SK-N-SH (cell line): ENCODE results near the gene SMCO4. TPM values are rescaled to one million over a fixed set of nuclear protein-coding genes. Genes with fewer than 3 reads are reported as not detected.

Experiments
- CTCF ChIA-PET: fragments of 300-600, 350-600 bp; formaldehyde crosslinking; extraction: SDS; loops from one replicate; lab custom pipeline; 2021; lab: Yijun Ruan, JAX
- POLR2A ChIA-PET: fragments of 350-600 bp; sonication (Branson Sonifier 250); formaldehyde crosslinking; extraction: SDS; loops from one replicate; lab custom pipeline; 2020; ENCODE audit warnings: antibody characterized with exemption, inconsistent platforms; lab: Yijun Ruan, JAX
- DNase-seq: peaks from one replicate; pipeline ENCODE4 v3.0.0; 2012
- H2AFZ ChIP-seq: fragments of 200-600 bp; sonication (generic); 2 replicates; pipeline ENCODE4 v1.8.1; 2016; ENCODE audit warnings: antibody characterized with exemption, mild to moderate bottlenecking, low read depth
- H3F3A ChIP-seq: fragments of 200-600 bp; sonication (generic); replicated peaks from 2 replicates; pipeline ENCODE3; 2016; ENCODE audit warnings: antibody characterized with exemption, mild to moderate bottlenecking; ENCODE audit not compliant: insufficient read depth
- H3K27ac ChIP-seq, 2 experiments: fragments of 200-500 bp in 1 of 2; fragments of 200-600 bp in 1 of 2; sonication (Bioruptor generic) in 1 of 2; sonication (generic), shearing (Covaris generic) in 1 of 2; 2 replicates each; pipeline versions ENCODE4 v1.5.1 to v1.6.1; 2014 to 2016; ENCODE audit warnings: low read depth in 2 of 2, inconsistent platforms in 1 of 2, low read length in 1 of 2, mild to moderate bottlenecking in 1 of 2, mixed read lengths in 1 of 2
- H3K27me3 ChIP-seq: fragments of 200-600 bp; sonication (generic), shearing (Covaris generic); 2 replicates; pipeline ENCODE4 v1.6.1; 2016; ENCODE audit warnings: mixed run types; ENCODE audit not compliant: insufficient read depth
- H3K36me3 ChIP-seq, 2 experiments: fragments of 200-500 bp in 1 of 2; fragments of 200-600 bp in 1 of 2; sonication (Bioruptor generic) in 1 of 2; sonication (generic) in 1 of 2; replicated peaks in 1 of 2; 2 replicates each; pipeline versions ENCODE3 to v1.5.1; 2014 to 2016; ENCODE audit warnings: low read length in 1 of 2, mild to moderate bottlenecking in 1 of 2; ENCODE audit not compliant: insufficient read depth in 2 of 2, control insufficient read depth in 1 of 2
- H3K4me1 ChIP-seq, 2 experiments: fragments of 200-500 bp in 1 of 2; fragments of 200-600 bp in 1 of 2; sonication (Bioruptor generic) in 1 of 2; sonication (generic), shearing (Covaris generic) in 1 of 2; 2 replicates each; pipeline versions ENCODE4 v1.5.1 to v1.6.1; 2014 to 2016; ENCODE audit warnings: low read depth in 1 of 2, low read length in 1 of 2, mixed run types in 1 of 2; ENCODE audit not compliant: insufficient read depth in 2 of 2, control insufficient read depth in 1 of 2
- H3K4me2 ChIP-seq: fragments of 200-600 bp; sonication (generic), shearing (Covaris generic); 2 replicates; pipeline ENCODE4 v1.6.1; 2017; ENCODE audit warnings: mixed run types
- H3K4me3 ChIP-seq, 2 experiments: fragments of 200-500 bp in 1 of 2; fragments of 200-600 bp in 1 of 2; sonication (Bioruptor generic) in 1 of 2; sonication (generic), shearing (Covaris generic) in 1 of 2; 2 replicates each; pipeline versions ENCODE4 v1.5.1 to v1.8.1; 2014 to 2016; ENCODE audit warnings: low read depth in 2 of 2, inconsistent platforms in 1 of 2, low read length in 1 of 2, mild to moderate bottlenecking in 1 of 2, mixed read lengths in 1 of 2, moderate library complexity in 1 of 2
- H3K79me2 ChIP-seq: fragments of 200-600 bp; sonication (generic); 2 replicates; pipeline ENCODE4 v1.8.1; 2017; ENCODE audit warnings: mild to moderate bottlenecking; ENCODE audit not compliant: insufficient read depth
- H3K9ac ChIP-seq: fragments of 200-600 bp; sonication (generic); 2 replicates; pipeline ENCODE4 v1.6.1; 2017; ENCODE audit warnings: mixed run types
- H3K9me2 ChIP-seq: fragments of 200-600 bp; sonication (generic); 2 replicates; pipeline ENCODE4 v1.6.1; 2017; ENCODE audit warnings: mixed run types
- H3K9me3 ChIP-seq: fragments of 200-600 bp; sonication (generic); 2 replicates; pipeline ENCODE4 v1.6.1; 2017; ENCODE audit warnings: mixed run types, mild to moderate bottlenecking, moderate library complexity
- H4K20me1 ChIP-seq: fragments of 200-600 bp; sonication (generic); 2 replicates; pipeline ENCODE4 v1.6.1; 2017; ENCODE audit warnings: mild to moderate bottlenecking, mixed run types; ENCODE audit not compliant: insufficient read depth
- ELF1 ChIP-seq: IDR thresholded peaks from 2 replicates; pipeline ENCODE4 v1.4.0; 2012
- EZH2phosphoT487 ChIP-seq: fragments of 200-600 bp; sonication (generic); IDR thresholded peaks from 2 replicates; pipeline ENCODE4 v1.6.1; 2017; ENCODE audit warnings: low read depth, mixed run types, mild to moderate bottlenecking, antibody characterized with exemption, moderate library complexity, borderline replicate concordance
- FOSL2 ChIP-seq: IDR thresholded peaks from 2 replicates; pipeline ENCODE4 v1.4.0; 2012; ENCODE audit warnings: low read depth, mild to moderate bottlenecking, moderate library complexity, borderline replicate concordance
- FOXJ3 ChIP-seq: sonication (generic); formaldehyde crosslinking; IDR thresholded peaks from 2 replicates; pipeline ENCODE4 v1.5.1; 2020; ENCODE audit warnings: mild to moderate bottlenecking, missing genetic modification reagents
- FOXM1 ChIP-seq: IDR thresholded peaks from 2 replicates; pipeline ENCODE4 v1.4.0; 2012; ENCODE audit warnings: low read depth, mild to moderate bottlenecking
- NFIC ChIP-seq: IDR thresholded peaks from 2 replicates; pipeline ENCODE4 v1.4.0; 2012; ENCODE audit warnings: borderline replicate concordance
- NRF1 ChIP-seq: IDR thresholded peaks from 2 replicates; pipeline ENCODE4 v1.6.1; 2012; ENCODE audit warnings: low read depth, mild to moderate bottlenecking, low read length
- RFX5 ChIP-seq: IDR thresholded peaks from 2 replicates; pipeline ENCODE4 v1.6.1; 2012; ENCODE audit warnings: mild to moderate bottlenecking, improper control_type of control experiment, low read length
- RXRA ChIP-seq: IDR thresholded peaks from 2 replicates; pipeline ENCODE4 v1.4.0; 2012; ENCODE audit warnings: low read depth, mild to moderate bottlenecking, borderline replicate concordance
- TCF12 ChIP-seq: IDR thresholded peaks from 2 replicates; pipeline ENCODE4 v1.4.0; 2012
- TEAD4 ChIP-seq: IDR thresholded peaks from 2 replicates; pipeline ENCODE4 v1.4.0; 2012; ENCODE audit warnings: mild to moderate bottlenecking, borderline replicate concordance; ENCODE audit not compliant: insufficient read depth
- WGBS: methylation state at CpG from one replicate; pipeline ENCODE4 v1.1.6; 2017; ENCODE audit warnings: low lambda C conversion rate; 5-methylcytosine and 5-hydroxymethylcytosine counted together
- polyA plus RNA-seq, 3 experiments: library from polyadenylated mRNA; depleted of rRNA; stranded (reverse); fragments of >200 nt; gene quantifications; 2 replicates each; pipeline ENCODE4 v1.2.3, GENCODE V29; 2012
- TF ChIP-seq, protein P1 (sequence below): IDR thresholded peaks from 2 replicates; pipeline ENCODE4 v1.4.0; 2012; ENCODE audit warnings: low read depth, borderline replicate concordance
- TF ChIP-seq, protein P2 (sequence below): IDR thresholded peaks from 2 replicates; pipeline ENCODE4 v1.6.1; 2012; ENCODE audit warnings: mild to moderate bottlenecking, low read depth, low read length, moderate library complexity
- TF ChIP-seq, protein P3 (sequence below): IDR thresholded peaks from 2 replicates; pipeline ENCODE4 v1.4.0; 2012; ENCODE audit warnings: low read depth, borderline replicate concordance
- TF ChIP-seq, protein P4 (sequence below): fragments of 200-600 bp; sonication (generic); IDR thresholded peaks from 2 replicates; pipeline ENCODE4 v1.6.1; 2017; ENCODE audit warnings: antibody characterized with exemption, mild to moderate bottlenecking, moderate library complexity
- TF ChIP-seq, protein P5 (sequence below): IDR thresholded peaks from 2 replicates; pipeline ENCODE4; 2012
- TF ChIP-seq, protein P6 (sequence below): fragments of 150-350 bp; IDR thresholded peaks from 2 replicates; pipeline ENCODE4 v1.6.1; 2016; ENCODE audit warnings: mild to moderate bottlenecking, low read depth, low read length

The SMCO4 gene
- polyA plus RNA-seq, 1 of the 3 experiments (the other 2 are of a cell fraction), result 9.0 TPM

DNA sequence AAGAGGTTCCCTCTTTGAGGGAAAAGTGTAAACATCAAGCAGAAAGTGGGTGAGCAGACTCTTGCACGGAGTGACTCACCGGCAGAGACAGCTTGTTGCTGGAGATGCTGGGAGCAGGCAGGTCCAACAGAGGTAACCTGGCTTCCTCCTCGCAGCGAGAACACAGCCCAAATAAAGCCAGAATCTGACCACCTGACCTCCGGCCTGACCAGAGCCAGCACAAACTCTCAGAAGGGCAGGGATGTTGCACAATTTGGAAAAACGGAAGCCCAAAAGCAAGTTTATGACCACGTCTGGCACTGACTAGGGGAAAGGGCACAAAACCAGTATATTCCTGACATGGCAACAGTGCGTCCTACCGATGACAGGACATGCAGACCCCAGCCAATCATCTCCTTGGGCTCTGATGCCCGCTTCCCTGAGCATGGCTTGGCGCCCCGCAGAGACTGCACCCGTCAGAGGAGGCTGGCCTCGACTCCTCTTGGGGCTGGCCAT is 5.4 kb downstream of the SMCO4 start:
- CTCF ChIA-PET, result interaction anchor here (1.1 to 17.1 kb wide), 4 partner anchors 8 to 309 kb away, joined by 3 to 202 read pairs (median 6); no protein-coding TSS in a partner anchor
- no peaks in the 10 kb centered on the region for H3F3A ChIP-seq
- no peaks in the 10 kb centered on the region for H3K9me2 ChIP-seq
- TF ChIP-seq ELF1 (no peak), FOXM1 (no peak), RFX5 (no peak)
- TF ChIP-seq, protein P1, sequence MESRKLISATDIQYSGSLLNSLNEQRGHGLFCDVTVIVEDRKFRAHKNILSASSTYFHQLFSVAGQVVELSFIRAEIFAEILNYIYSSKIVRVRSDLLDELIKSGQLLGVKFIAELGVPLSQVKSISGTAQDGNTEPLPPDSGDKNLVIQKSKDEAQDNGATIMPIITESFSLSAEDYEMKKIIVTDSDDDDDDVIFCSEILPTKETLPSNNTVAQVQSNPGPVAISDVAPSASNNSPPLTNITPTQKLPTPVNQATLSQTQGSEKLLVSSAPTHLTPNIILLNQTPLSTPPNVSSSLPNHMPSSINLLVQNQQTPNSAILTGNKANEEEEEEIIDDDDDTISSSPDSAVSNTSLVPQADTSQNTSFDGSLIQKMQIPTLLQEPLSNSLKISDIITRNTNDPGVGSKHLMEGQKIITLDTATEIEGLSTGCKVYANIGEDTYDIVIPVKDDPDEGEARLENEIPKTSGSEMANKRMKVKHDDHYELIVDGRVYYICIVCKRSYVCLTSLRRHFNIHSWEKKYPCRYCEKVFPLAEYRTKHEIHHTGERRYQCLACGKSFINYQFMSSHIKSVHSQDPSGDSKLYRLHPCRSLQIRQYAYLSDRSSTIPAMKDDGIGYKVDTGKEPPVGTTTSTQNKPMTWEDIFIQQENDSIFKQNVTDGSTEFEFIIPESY, result no peak
- TF ChIP-seq, protein P2, sequence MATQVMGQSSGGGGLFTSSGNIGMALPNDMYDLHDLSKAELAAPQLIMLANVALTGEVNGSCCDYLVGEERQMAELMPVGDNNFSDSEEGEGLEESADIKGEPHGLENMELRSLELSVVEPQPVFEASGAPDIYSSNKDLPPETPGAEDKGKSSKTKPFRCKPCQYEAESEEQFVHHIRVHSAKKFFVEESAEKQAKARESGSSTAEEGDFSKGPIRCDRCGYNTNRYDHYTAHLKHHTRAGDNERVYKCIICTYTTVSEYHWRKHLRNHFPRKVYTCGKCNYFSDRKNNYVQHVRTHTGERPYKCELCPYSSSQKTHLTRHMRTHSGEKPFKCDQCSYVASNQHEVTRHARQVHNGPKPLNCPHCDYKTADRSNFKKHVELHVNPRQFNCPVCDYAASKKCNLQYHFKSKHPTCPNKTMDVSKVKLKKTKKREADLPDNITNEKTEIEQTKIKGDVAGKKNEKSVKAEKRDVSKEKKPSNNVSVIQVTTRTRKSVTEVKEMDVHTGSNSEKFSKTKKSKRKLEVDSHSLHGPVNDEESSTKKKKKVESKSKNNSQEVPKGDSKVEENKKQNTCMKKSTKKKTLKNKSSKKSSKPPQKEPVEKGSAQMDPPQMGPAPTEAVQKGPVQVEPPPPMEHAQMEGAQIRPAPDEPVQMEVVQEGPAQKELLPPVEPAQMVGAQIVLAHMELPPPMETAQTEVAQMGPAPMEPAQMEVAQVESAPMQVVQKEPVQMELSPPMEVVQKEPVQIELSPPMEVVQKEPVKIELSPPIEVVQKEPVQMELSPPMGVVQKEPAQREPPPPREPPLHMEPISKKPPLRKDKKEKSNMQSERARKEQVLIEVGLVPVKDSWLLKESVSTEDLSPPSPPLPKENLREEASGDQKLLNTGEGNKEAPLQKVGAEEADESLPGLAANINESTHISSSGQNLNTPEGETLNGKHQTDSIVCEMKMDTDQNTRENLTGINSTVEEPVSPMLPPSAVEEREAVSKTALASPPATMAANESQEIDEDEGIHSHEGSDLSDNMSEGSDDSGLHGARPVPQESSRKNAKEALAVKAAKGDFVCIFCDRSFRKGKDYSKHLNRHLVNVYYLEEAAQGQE, result no peak
- H3K4me3 ChIP-seq, result no peak overlapping the region
- H3K9me3 ChIP-seq, result no peaks in the 10 kb centered on the region
- H3K27me3 ChIP-seq, result no peaks in the 10 kb centered on the region
- POLR2A ChIA-PET, result no interaction called here
- no peaks in the 10 kb centered on the region for H4K20me1 ChIP-seq
- no peak overlapping the region for H3K4me2 ChIP-seq
- no peaks in the 10 kb centered on the region; a peak in 1 of 4 replicates for H3K4me1 ChIP-seq
- WGBS, result 85% methylated on average over 13 of the region's 14 CpGs
- no peak overlapping the region for H2AFZ ChIP-seq
- DNase-seq, result no peak
- no peak overlapping the region for H3K9ac ChIP-seq
- H3K79me2 ChIP-seq, result 0 out of 2 replicates have a peak, but pooled peaks cover 3% of the 10 kb centered on the region
- no peak overlapping the region for H3K27ac ChIP-seq
- no peaks in the 10 kb centered on the region for H3K36me3 ChIP-seq

DNA sequence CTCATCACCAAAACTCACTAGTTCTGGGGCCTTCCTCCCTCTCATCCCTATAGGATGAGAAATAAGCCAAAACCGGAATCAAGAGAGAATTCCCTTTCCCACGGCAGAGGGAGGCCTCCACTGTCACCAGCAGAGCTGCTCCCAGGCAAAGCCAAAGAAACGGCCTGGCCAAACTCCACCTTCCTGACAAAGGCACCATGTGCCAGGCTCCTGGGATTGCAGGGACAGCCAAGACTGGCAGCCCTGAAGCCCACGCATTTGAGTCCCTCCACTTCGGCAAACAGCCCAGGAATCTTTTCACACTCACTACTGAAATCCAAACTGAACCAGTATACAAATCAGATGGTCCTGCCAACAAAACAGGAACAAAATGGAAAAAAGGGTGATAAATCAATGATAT is 6.1 kb downstream of the SMCO4 start:
- Histone ChIP-seq H2AFZ (no peak overlapping the region; the same call in 1 of the 2 replicates), H3K79me2 (0 out of 2 replicates have a peak, but pooled peaks cover 3% of the 10 kb centered on the region), H3K4me1 (no peaks in the 10 kb centered on the region), H3K4me2 (no peak overlapping the region), H3F3A (no peaks in the 10 kb centered on the region), H3K4me3 (no peak overlapping the region), H3K36me3 (no peaks in the 10 kb centered on the region), H3K9me3 (no peaks in the 10 kb centered on the region), H3K27me3 (no peaks in the 10 kb centered on the region), H3K27ac (no peak overlapping the region), H4K20me1 (no peaks in the 10 kb centered on the region), H3K9me2 (no peaks in the 10 kb centered on the region), H3K9ac (no peak overlapping the region)
- ChIA-PET CTCF (interaction anchor here (1.1 to 17.1 kb wide), 4 partner anchors 8 to 309 kb away, joined by 3 to 202 read pairs (median 6); no protein-coding TSS in a partner anchor), POLR2A (no interaction called here)
- 85% methylated on average over 4 of the region's 5 CpGs for WGBS
- DNase-seq, result no peak
- TF ChIP-seq, protein P3, sequence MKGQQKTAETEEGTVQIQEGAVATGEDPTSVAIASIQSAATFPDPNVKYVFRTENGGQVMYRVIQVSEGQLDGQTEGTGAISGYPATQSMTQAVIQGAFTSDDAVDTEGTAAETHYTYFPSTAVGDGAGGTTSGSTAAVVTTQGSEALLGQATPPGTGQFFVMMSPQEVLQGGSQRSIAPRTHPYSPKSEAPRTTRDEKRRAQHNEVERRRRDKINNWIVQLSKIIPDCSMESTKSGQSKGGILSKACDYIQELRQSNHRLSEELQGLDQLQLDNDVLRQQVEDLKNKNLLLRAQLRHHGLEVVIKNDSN, result no peak
- TF ChIP-seq, protein P4, sequence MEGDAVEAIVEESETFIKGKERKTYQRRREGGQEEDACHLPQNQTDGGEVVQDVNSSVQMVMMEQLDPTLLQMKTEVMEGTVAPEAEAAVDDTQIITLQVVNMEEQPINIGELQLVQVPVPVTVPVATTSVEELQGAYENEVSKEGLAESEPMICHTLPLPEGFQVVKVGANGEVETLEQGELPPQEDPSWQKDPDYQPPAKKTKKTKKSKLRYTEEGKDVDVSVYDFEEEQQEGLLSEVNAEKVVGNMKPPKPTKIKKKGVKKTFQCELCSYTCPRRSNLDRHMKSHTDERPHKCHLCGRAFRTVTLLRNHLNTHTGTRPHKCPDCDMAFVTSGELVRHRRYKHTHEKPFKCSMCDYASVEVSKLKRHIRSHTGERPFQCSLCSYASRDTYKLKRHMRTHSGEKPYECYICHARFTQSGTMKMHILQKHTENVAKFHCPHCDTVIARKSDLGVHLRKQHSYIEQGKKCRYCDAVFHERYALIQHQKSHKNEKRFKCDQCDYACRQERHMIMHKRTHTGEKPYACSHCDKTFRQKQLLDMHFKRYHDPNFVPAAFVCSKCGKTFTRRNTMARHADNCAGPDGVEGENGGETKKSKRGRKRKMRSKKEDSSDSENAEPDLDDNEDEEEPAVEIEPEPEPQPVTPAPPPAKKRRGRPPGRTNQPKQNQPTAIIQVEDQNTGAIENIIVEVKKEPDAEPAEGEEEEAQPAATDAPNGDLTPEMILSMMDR, result no peak
- no peak for TF ChIP-seq FOXM1
- TF ChIP-seq EZH2phosphoT487, result no peak
- no peak for TF ChIP-seq FOXJ3
- TF ChIP-seq, protein P5, sequence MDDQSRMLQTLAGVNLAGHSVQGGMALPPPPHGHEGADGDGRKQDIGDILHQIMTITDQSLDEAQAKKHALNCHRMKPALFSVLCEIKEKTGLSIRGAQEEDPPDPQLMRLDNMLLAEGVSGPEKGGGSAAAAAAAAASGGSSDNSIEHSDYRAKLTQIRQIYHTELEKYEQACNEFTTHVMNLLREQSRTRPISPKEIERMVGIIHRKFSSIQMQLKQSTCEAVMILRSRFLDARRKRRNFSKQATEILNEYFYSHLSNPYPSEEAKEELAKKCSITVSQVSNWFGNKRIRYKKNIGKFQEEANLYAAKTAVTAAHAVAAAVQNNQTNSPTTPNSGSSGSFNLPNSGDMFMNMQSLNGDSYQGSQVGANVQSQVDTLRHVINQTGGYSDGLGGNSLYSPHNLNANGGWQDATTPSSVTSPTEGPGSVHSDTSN, result no peak
- TF ChIP-seq RXRA, result no peak
- TF ChIP-seq, protein P6, sequence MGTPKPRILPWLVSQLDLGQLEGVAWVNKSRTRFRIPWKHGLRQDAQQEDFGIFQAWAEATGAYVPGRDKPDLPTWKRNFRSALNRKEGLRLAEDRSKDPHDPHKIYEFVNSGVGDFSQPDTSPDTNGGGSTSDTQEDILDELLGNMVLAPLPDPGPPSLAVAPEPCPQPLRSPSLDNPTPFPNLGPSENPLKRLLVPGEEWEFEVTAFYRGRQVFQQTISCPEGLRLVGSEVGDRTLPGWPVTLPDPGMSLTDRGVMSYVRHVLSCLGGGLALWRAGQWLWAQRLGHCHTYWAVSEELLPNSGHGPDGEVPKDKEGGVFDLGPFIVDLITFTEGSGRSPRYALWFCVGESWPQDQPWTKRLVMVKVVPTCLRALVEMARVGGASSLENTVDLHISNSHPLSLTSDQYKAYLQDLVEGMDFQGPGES, result no peak
- TF ChIP-seq NRF1, result no peak
- TF ChIP-seq TEAD4, result no peak
- TF ChIP-seq FOSL2, result no peak
- no peak for TF ChIP-seq TCF12
- no peak for TF ChIP-seq NFIC
